H1 (cell line): ENCODE measurements around the gene RND2. TPM values are rescaled to one million over a fixed set of nuclear protein-coding genes. Genes with fewer than 3 reads are reported as not detected.

Source experiments
- CTCF ChIA-PET: fragments of 300-600 bp; sonication (Branson Sonifier 250); formaldehyde crosslinking; loops from one replicate; lab custom pipeline; 2021; ENCODE audit not compliant: partially characterized antibody; lab: Charles Lee
- POLR2A ChIA-PET: fragments of 300-600 bp; sonication (Branson Sonifier 250); formaldehyde crosslinking; loops from one replicate; lab custom pipeline; 2021; ENCODE audit warnings: inconsistent platforms; ENCODE audit not compliant: partially characterized antibody; lab: Charles Lee
- DNase-seq, 2 experiments: peaks; one replicate each; pipeline versions ENCODE4 v3.0.0 to v3.0.0-alpha.2; 2010 to 2022; ENCODE audit warnings: low spot score in 2 of 2, low read depth in 1 of 2, mixed read lengths in 1 of 2
- FAIRE-seq: peaks from 2 replicates; lab custom pipeline; 2011; peaks lifted over from hg19 to GRCh38; lab: Jason Lieb, UNC
- H2AFZ ChIP-seq: 2 replicates; pipeline ENCODE4 v1.8.1; 2012; ENCODE audit warnings: low read length, inconsistent platforms
- H2AK5ac ChIP-seq: 2 replicates; pipeline ENCODE4 v1.6.1; 2013; ENCODE audit warnings: low read depth, low read length
- H2BK120ac ChIP-seq: replicated peaks from 2 replicates; pipeline ENCODE3; 2013; ENCODE audit warnings: low read depth, low read length, inconsistent platforms
- H2BK12ac ChIP-seq: 2 replicates; pipeline ENCODE4 v1.6.1; 2013; ENCODE audit warnings: low read depth, low read length
- H2BK15ac ChIP-seq: 2 replicates; pipeline ENCODE4 v1.6.1; 2013; ENCODE audit warnings: low read length
- H2BK20ac ChIP-seq: 2 replicates; pipeline ENCODE4 v1.6.1; 2013; ENCODE audit warnings: low read length
- H2BK5ac ChIP-seq: 2 replicates; pipeline ENCODE4 v1.6.1; 2013; ENCODE audit warnings: low read depth, low read length
- H3K14ac ChIP-seq: 2 replicates; pipeline ENCODE4 v1.6.1; 2013; ENCODE audit warnings: inconsistent platforms; ENCODE audit not compliant: insufficient read length
- H3K18ac ChIP-seq: 2 replicates; pipeline ENCODE4 v1.6.1; 2013; ENCODE audit warnings: low read length; ENCODE audit errors: extremely low read depth
- H3K23ac ChIP-seq: 2 replicates; pipeline ENCODE4 v1.6.1; 2013; ENCODE audit warnings: inconsistent platforms; ENCODE audit not compliant: insufficient read length
- H3K23me2 ChIP-seq: 2 replicates; pipeline ENCODE4 v1.6.1; 2013; ENCODE audit warnings: low read depth, low read length
- H3K27ac ChIP-seq: 2 replicates; pipeline ENCODE4 v1.6.1; 2011; ENCODE audit warnings: low read depth, low read length, inconsistent platforms
- H3K27me3 ChIP-seq, 4 experiments: replicated peaks in 1 of 4; 1 replicate in 1 of 4; 2 replicates in 3 of 4; pipeline versions ENCODE4 v1.6.1 to v1.8.1; 2011 to 2013; ENCODE audit warnings: low read length in 3 of 4, mild to moderate bottlenecking in 3 of 4, inconsistent platforms in 2 of 4, mixed read lengths in 2 of 4, moderate library complexity in 1 of 4; ENCODE audit not compliant: control insufficient read depth in 3 of 4, insufficient read depth in 3 of 4; ENCODE audit errors: extremely low read depth in 1 of 4
- H3K36me3 ChIP-seq, 4 experiments: 2 replicates each; pipeline versions ENCODE4 v1.6.1 to v1.8.1; 2011 to 2013; ENCODE audit warnings: mild to moderate bottlenecking in 4 of 4, low read length in 3 of 4, moderate library complexity in 2 of 4, control low read depth in 1 of 4, inconsistent platforms in 1 of 4; ENCODE audit not compliant: insufficient read depth in 4 of 4, control insufficient read depth in 2 of 4
- H3K4ac ChIP-seq: replicated peaks from 2 replicates; pipeline ENCODE3; 2013; ENCODE audit warnings: low read length, low read depth, mixed read lengths, inconsistent platforms; ENCODE audit not compliant: insufficient read length
- H3K4me1 ChIP-seq, 4 experiments: replicated peaks in 1 of 4; 1 replicate in 1 of 4; 2 replicates in 3 of 4; pipeline versions ENCODE4 v1.6.1 to v1.8.1; 2011 to 2013; ENCODE audit warnings: low read length in 3 of 4, inconsistent platforms in 2 of 4, mixed read lengths in 1 of 4; ENCODE audit not compliant: insufficient read depth in 4 of 4, control insufficient read depth in 3 of 4
- H3K4me2 ChIP-seq, 2 experiments: 2 replicates each; pipeline versions ENCODE4 v1.6.1 to v1.8.1; 2011 to 2013; ENCODE audit warnings: low read depth in 2 of 2, low read length in 2 of 2, control low read depth in 1 of 2, inconsistent platforms in 1 of 2, mild to moderate bottlenecking in 1 of 2; ENCODE audit not compliant: insufficient read depth in 1 of 2
- H3K4me3 ChIP-seq, 4 experiments: fragments of 200-600, 300-600 bp in 1 of 4; sonication (generic), shearing (Covaris generic), sonication (Bioruptor Twin) in 1 of 4; 2 replicates each; pipeline versions ENCODE4 v1.5.1 to v1.8.1; 2011 to 2016; ENCODE audit warnings: low read length in 4 of 4, low read depth in 3 of 4, control low read depth in 2 of 4, inconsistent platforms in 2 of 4, mild to moderate bottlenecking in 2 of 4, mixed read lengths in 1 of 4, moderate library complexity in 1 of 4; ENCODE audit not compliant: insufficient read depth in 2 of 4; ENCODE audit errors: extremely low read depth in 1 of 4
- H3K56ac ChIP-seq: replicated peaks from 2 replicates; pipeline ENCODE3; 2013; ENCODE audit warnings: low read depth, mild to moderate bottlenecking, mixed read lengths, low read length, inconsistent platforms; ENCODE audit not compliant: insufficient read length
- H3K79me1 ChIP-seq: 2 replicates; pipeline ENCODE4 v1.6.1; 2013; ENCODE audit warnings: low read depth, low read length, control low read depth
- H3K79me2 ChIP-seq, 2 experiments: 2 replicates each; pipeline versions ENCODE4 v1.6.1 to v1.8.1; 2012 to 2013; ENCODE audit warnings: low read length in 2 of 2, mild to moderate bottlenecking in 2 of 2, inconsistent platforms in 1 of 2; ENCODE audit not compliant: insufficient read depth in 2 of 2, control insufficient read depth in 1 of 2
- H3K9ac ChIP-seq, 4 experiments: replicated peaks in 1 of 4; 1 replicate in 1 of 4; 2 replicates in 3 of 4; pipeline versions ENCODE4 v1.6.1 to v1.8.1; 2011 to 2013; ENCODE audit warnings: low read depth in 3 of 4, low read length in 3 of 4, control low read depth in 2 of 4, mild to moderate bottlenecking in 2 of 4, moderate library complexity in 2 of 4, inconsistent platforms in 1 of 4; ENCODE audit errors: extremely low read depth in 1 of 4
- H3K9me3 ChIP-seq, 2 experiments: 2 replicates each; pipeline versions ENCODE4 v1.6.1 to v1.8.1; 2012 to 2013; ENCODE audit warnings: mild to moderate bottlenecking in 2 of 2, moderate library complexity in 2 of 2, control low read depth in 1 of 2, inconsistent platforms in 1 of 2, low read depth in 1 of 2, low read length in 1 of 2, mixed read lengths in 1 of 2; ENCODE audit not compliant: insufficient read depth in 2 of 2
- H4K20me1 ChIP-seq, 2 experiments: replicated peaks in 1 of 2; 2 replicates each; pipeline versions ENCODE3 to v1.8.1; 2011 to 2013; ENCODE audit warnings: inconsistent platforms in 2 of 2, low read length in 2 of 2, mild to moderate bottlenecking in 1 of 2; ENCODE audit not compliant: insufficient read depth in 2 of 2, control insufficient read depth in 1 of 2
- H4K5ac ChIP-seq: 2 replicates; pipeline ENCODE4 v1.6.1; 2013; ENCODE audit warnings: low read length, low read depth, mixed read lengths, inconsistent platforms; ENCODE audit not compliant: insufficient read length
- H4K8ac ChIP-seq: 2 replicates; pipeline ENCODE4 v1.8.0; 2013; ENCODE audit warnings: mild to moderate bottlenecking, moderate library complexity, low read length, inconsistent platforms; ENCODE audit not compliant: insufficient read depth; ENCODE audit errors: extremely low read depth
- H4K91ac ChIP-seq: replicated peaks from 2 replicates; pipeline ENCODE3; 2013; ENCODE audit warnings: low read length, mixed read lengths, inconsistent platforms; ENCODE audit not compliant: insufficient read length
- BACH1 ChIP-seq: IDR thresholded peaks from 2 replicates; pipeline ENCODE4 v1.6.1; 2012; ENCODE audit warnings: low read length, improper control_type of control experiment
- CBX5 ChIP-seq: fragments of 300-800, 300-1000 bp; sonication (generic); IDR thresholded peaks from 2 replicates; pipeline ENCODE4 v1.7.1; 2016; ENCODE audit warnings: antibody characterized with exemption, low read length, low read depth
- EP300 ChIP-seq, 2 experiments: IDR thresholded peaks; 1 replicate in 1 of 2; 2 replicates in 1 of 2; pipeline ENCODE4 v1.6.1; 2011 to 2012; ENCODE audit warnings: low read depth in 2 of 2, low read length in 2 of 2, mild to moderate bottlenecking in 2 of 2, borderline replicate concordance in 1 of 2, inconsistent platforms in 1 of 2, moderate library complexity in 1 of 2
- EZH2 ChIP-seq: fragments of 200-600 bp; sonication (generic); IDR thresholded peaks from 2 replicates; pipeline ENCODE4 v1.7.1; 2012; ENCODE audit warnings: low read depth, mild to moderate bottlenecking, moderate library complexity, low read length, inconsistent platforms; ENCODE audit not compliant: severe bottlenecking
- GABPA ChIP-seq: IDR thresholded peaks from 2 replicates; pipeline ENCODE4 v1.6.1; 2011; ENCODE audit warnings: mild to moderate bottlenecking, low read length, moderate library complexity, borderline replicate concordance; ENCODE audit not compliant: insufficient read depth
- POLR2A ChIP-seq, 2 experiments: IDR thresholded peaks; 1 replicate in 1 of 2; 2 replicates in 1 of 2; pipeline ENCODE4 v1.6.1; 2011; ENCODE audit warnings: low read depth in 2 of 2, low read length in 2 of 2, mild to moderate bottlenecking in 2 of 2; ENCODE audit errors: control extremely low read depth in 1 of 2
- WGBS, 2 experiments: shearing (Covaris generic) in 1 of 2; methylation state at CpG; one replicate each; pipeline versions ENCODE4 v1.1.6 to v1.1.7; 2013 to 2015; ENCODE audit warnings: low lambda C conversion rate in 2 of 2, mixed read lengths in 2 of 2, inconsistent platforms in 1 of 2, low coverage in 1 of 2, missing lambda C conversion rate in 1 of 2; ENCODE audit not compliant: insufficient replicate concordance in 2 of 2, insufficient coverage in 1 of 2, insufficient read length in 1 of 2; ENCODE audit errors: extremely low coverage in 1 of 2, missing lambda C conversion rate in 1 of 2; 5-methylcytosine and 5-hydroxymethylcytosine counted together
- polyA plus RNA-seq, 7 experiments: library from polyadenylated mRNA; depleted of rRNA in 3 of 7; stranded (reverse) in 5 of 7; unstranded in 2 of 7; fragments of >200 nt in 5 of 7; fragments of 200-250 nt in 2 of 7; gene quantifications; 1 replicate in 5 of 7; 2 replicates in 1 of 7; 4 replicates in 1 of 7; pipeline versions ENCODE4 v1.2.1 to v1.2.3, GENCODE V29; 2011 to 2013; ENCODE audit warnings: missing spikeins in 2 of 7, mixed read lengths in 2 of 7
- total RNA-seq: library from RNA; stranded (reverse); fragmentation: NEBNext Ultra II Directional; extraction: Animal tissue kit (Norgen Biotek cat#: 25700); gene quantifications from 2 replicates; pipeline ENCODE4 v1.2.1, GENCODE V29; 2021

RND2 gene
- total and polyA plus RNA-seq, 2 of the 8 experiments (the other 6 are each of a cell fraction or from before 2014, with no cell fraction given): 51.3 to 61.4 TPM

DNA sequence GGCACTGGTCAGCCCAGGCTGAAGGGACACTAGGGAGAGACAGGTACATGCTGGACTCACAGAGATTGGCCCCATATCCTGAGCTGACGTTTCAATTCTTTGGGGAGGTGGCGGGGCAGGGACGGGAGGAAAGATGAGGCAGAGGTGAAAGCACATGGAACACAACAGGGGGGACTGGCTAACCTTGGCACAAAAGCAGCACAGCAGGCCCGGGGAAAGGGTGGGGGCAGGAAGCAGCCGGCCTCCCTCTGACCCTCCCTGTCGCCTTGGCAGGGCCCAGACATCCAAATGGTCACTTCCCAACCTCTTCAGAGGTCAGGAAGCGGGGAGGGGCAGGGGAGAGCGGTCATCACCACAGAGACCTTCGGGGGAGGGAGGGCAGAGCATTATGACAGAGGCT, 9.5 kb upstream of the RND2 start:
- Histone ChIP-seq H2AFZ (no peak overlapping the region), H4K91ac (no peak overlapping the region), H3K23ac (no peak overlapping the region), H3K4me2 (no peak overlapping the region), H2BK5ac (0 out of 2 replicates have a peak overlapping the region, but pooled peaks have one; percentile 54), H3K27ac (peak overlapping the region; percentile 21; the same call in 1 of the 2 replicates), H2BK120ac (no peak overlapping the region), H2BK15ac (no peak overlapping the region), H2BK20ac (no peak overlapping the region), H3K9ac (0 out of 7 replicates have a peak overlapping the region, but pooled peaks of 1 of the 4 experiments have one; percentile 35), H4K8ac (no peak overlapping the region), H3K27me3 (no peaks in the 10 kb centered on the region), H3K18ac (no peak overlapping the region), H3K79me2 (peaks cover 0 to 29% of the 10 kb centered on the region in 2 experiments; a peak in 3 of 4 replicates), H3K4me3 (no peak overlapping the region), H3K9me3 (no peaks in the 10 kb centered on the region), H4K5ac (no peak overlapping the region), H3K23me2 (no peaks in the 10 kb centered on the region; the same call in 1 of the 2 replicates), H3K79me1 (peaks cover 20% of the 10 kb centered on the region), H2AK5ac (no peak overlapping the region), H3K4ac (no peak overlapping the region), H2BK12ac (no peak overlapping the region), H3K56ac (no peak overlapping the region), H3K36me3 (peaks cover 6 to 39% (median 12%) of the 10 kb centered on the region in 4 experiments; a peak in 7 of 8 replicates), H4K20me1 (peaks cover 12% of the 10 kb centered on the region in 2 experiments), H3K14ac (no peak overlapping the region), H3K4me1 (peaks cover 6 to 18% (median 12%) of the 10 kb centered on the region in 4 experiments)
- WGBS, 2 experiments: 86% methylated on average over 9 of the region's 9 CpGs; no CpG with 5 or more reads in 1 of the 2 experiments
- ChIA-PET POLR2A (interaction anchor here (1.1 to 7.5 kb wide), 7 partner anchors 11 to 300 kb away, joined by 3 to 104 read pairs (median 4); partner anchors contain the start of genes IFI35, RPL27 and TMEM106A), CTCF (no interaction called here)
- DNase-seq (no peak), FAIRE-seq (no peak)
- no peak for TF ChIP-seq POLR2A (IDR thresholded peaks at IDR 0.05; ENCODE audit: control extremely low read depth in 1 of 2, low read depth in 2 of 2, low read length in 2 of 2)
- TF ChIP-seq EP300 (IDR thresholded peaks at IDR 0.05; ENCODE audit: borderline replicate concordance in 1 of 2, low read depth in 2 of 2, low read length in 2 of 2): no peak
- no peak for TF ChIP-seq EZH2
- TF ChIP-seq CBX5: no peak
- TF ChIP-seq GABPA: no peak
- TF ChIP-seq BACH1: no peak
